IMR-90 (cell line): ENCODE measurements around the gene LCN2. TPM values are rescaled to one million over a fixed set of nuclear protein-coding genes. Genes with fewer than 3 reads are reported as not detected.

ENCODE experiments used
- ATAC-seq: fragments of 200-7000 bp; cut with Tn5 transposase; 2 replicates; pipeline ENCODE4 v1.9.1; 2020; ENCODE audit warnings: low read depth, mild to moderate bottlenecking, moderate library complexity
- BruUV-seq: library from RNA; stranded (reverse); fragments of 400-500 nt; replicated peaks from 2 replicates; lab custom pipeline; 2021; lab: Mats Ljungman, UMichigan
- CTCF ChIA-PET: fragments of 300-600 bp; formaldehyde crosslinking; extraction: SDS; loops from one replicate; lab custom pipeline; 2021; ENCODE audit warnings: antibody characterized with exemption; lab: Yijun Ruan, JAX
- POLR2A ChIA-PET: fragments of 300-600 bp; sonication (Branson Sonifier 250); formaldehyde crosslinking; loops from one replicate; lab custom pipeline; 2022; ENCODE audit warnings: antibody characterized with exemption; ENCODE audit not compliant: unreplicated experiment; lab: Charles Lee
- DNase-seq: peaks from one replicate; pipeline ENCODE4 v3.0.0; 2013
- H2AFZ ChIP-seq: replicated peaks from 2 replicates; pipeline ENCODE3; 2013; ENCODE audit warnings: low read length, mild to moderate bottlenecking; ENCODE audit not compliant: poor library complexity
- H2AK5ac ChIP-seq: 2 replicates; pipeline ENCODE4 v1.6.1; 2013; ENCODE audit warnings: low read depth, low read length, inconsistent platforms
- H2AK9ac ChIP-seq: replicated peaks from 2 replicates; pipeline ENCODE3; 2013; ENCODE audit warnings: mild to moderate bottlenecking, low read depth, low read length, moderate library complexity; ENCODE audit not compliant: poor library complexity
- H2BK120ac ChIP-seq: 2 replicates; pipeline ENCODE4 v1.6.1; 2013; ENCODE audit warnings: low read depth, low read length, inconsistent platforms
- H2BK15ac ChIP-seq: 3 replicates; pipeline ENCODE4 v1.6.1; 2013; ENCODE audit warnings: low read depth, low read length, inconsistent platforms
- H2BK20ac ChIP-seq: 2 replicates; pipeline ENCODE4 v1.6.1; 2013; ENCODE audit warnings: low read depth, mild to moderate bottlenecking, inconsistent platforms, low read length, moderate library complexity
- H2BK5ac ChIP-seq: 2 replicates; pipeline ENCODE4 v1.6.1; 2013; ENCODE audit warnings: mild to moderate bottlenecking, low read depth, low read length, inconsistent platforms; ENCODE audit not compliant: poor library complexity, severe bottlenecking
- H3K14ac ChIP-seq: replicated peaks from 2 replicates; pipeline ENCODE4 v1.6.1; 2013; ENCODE audit warnings: low read depth, low read length, inconsistent platforms
- H3K18ac ChIP-seq: 2 replicates; pipeline ENCODE4 v1.6.1; 2013; ENCODE audit warnings: low read depth, low read length, control low read depth
- H3K23ac ChIP-seq: 2 replicates; pipeline ENCODE4 v1.6.1; 2013; ENCODE audit warnings: low read depth, low read length, inconsistent platforms
- H3K27ac ChIP-seq: 2 replicates; pipeline ENCODE4 v1.5.1; 2013; ENCODE audit warnings: mild to moderate bottlenecking, control low read depth, low read length; ENCODE audit not compliant: insufficient read depth
- H3K27me3 ChIP-seq: 2 replicates; pipeline ENCODE4 v1.6.1; 2013; ENCODE audit warnings: low read length; ENCODE audit not compliant: control insufficient read depth, insufficient read depth
- H3K36me3 ChIP-seq: 2 replicates; pipeline ENCODE4 v1.6.1; 2013; ENCODE audit warnings: low read length, mixed read lengths; ENCODE audit not compliant: control insufficient read depth, insufficient read depth
- H3K4ac ChIP-seq: 2 replicates; pipeline ENCODE4 v1.6.1; 2013; ENCODE audit warnings: low read depth, low read length, inconsistent platforms
- H3K4me1 ChIP-seq: 2 replicates; pipeline ENCODE4 v1.6.1; 2013; ENCODE audit warnings: low read length, mixed read lengths; ENCODE audit not compliant: control insufficient read depth, insufficient read depth
- H3K4me2 ChIP-seq: 2 replicates; pipeline ENCODE4 v1.6.1; 2013; ENCODE audit warnings: low read depth, mild to moderate bottlenecking, control low read depth, low read length, moderate library complexity
- H3K4me3 ChIP-seq: 2 replicates; pipeline ENCODE4 v1.5.1; 2013; ENCODE audit warnings: low read depth, mild to moderate bottlenecking, control low read depth, low read length, moderate library complexity; ENCODE audit not compliant: insufficient read depth
- H3K56ac ChIP-seq: 2 replicates; pipeline ENCODE4 v1.6.1; 2013; ENCODE audit warnings: low read length, inconsistent platforms; ENCODE audit not compliant: insufficient read depth; ENCODE audit errors: extremely low read depth
- H3K79me1 ChIP-seq, 2 experiments: 2 replicates each; pipeline ENCODE4 v1.6.1; 2013; ENCODE audit warnings: low read length in 2 of 2, inconsistent platforms in 1 of 2, low read depth in 1 of 2
- H3K9ac ChIP-seq: 2 replicates; pipeline ENCODE4 v1.6.1; 2013; ENCODE audit warnings: low read depth, low read length, control low read depth
- H3K9me1 ChIP-seq: 2 replicates; pipeline ENCODE4 v1.6.1; 2013; ENCODE audit warnings: low read length, inconsistent platforms; ENCODE audit not compliant: insufficient read depth
- H3K9me3 ChIP-seq: 2 replicates; pipeline ENCODE4 v1.6.1; 2013; ENCODE audit warnings: low read length; ENCODE audit not compliant: control insufficient read depth, insufficient read depth
- H4K20me1 ChIP-seq: 2 replicates; pipeline ENCODE4 v1.6.1; 2013; ENCODE audit warnings: low read length, inconsistent platforms; ENCODE audit not compliant: insufficient read depth
- H4K5ac ChIP-seq: 2 replicates; pipeline ENCODE4 v1.6.1; 2013; ENCODE audit warnings: mild to moderate bottlenecking, low read depth, low read length, control low read depth
- H4K8ac ChIP-seq, 2 experiments: 2 replicates each; pipeline ENCODE4 v1.6.1; 2013; ENCODE audit warnings: low read depth in 2 of 2, low read length in 2 of 2, control low read depth in 1 of 2, inconsistent platforms in 1 of 2
- H4K91ac ChIP-seq: 2 replicates; pipeline ENCODE4 v1.6.1; 2013; ENCODE audit warnings: low read depth, low read length, inconsistent platforms; ENCODE audit not compliant: insufficient read depth
- CEBPB ChIP-seq: IDR thresholded peaks from 2 replicates; pipeline ENCODE4 v1.6.1; 2012; ENCODE audit warnings: low read depth, low read length, improper control_type of control experiment
- CTCF ChIP-seq: conservative IDR thresholded peaks from 2 replicates; pipeline ENCODE4 v1.5.1; 2012; ENCODE audit warnings: mild to moderate bottlenecking, low read depth, low read length, improper control_type of control experiment
- FOS ChIP-seq: fragments of 150-350 bp; IDR thresholded peaks from 2 replicates; pipeline ENCODE4 v1.6.1; 2016; ENCODE audit warnings: low read depth, low read length
- MAZ ChIP-seq: IDR thresholded peaks from 2 replicates; pipeline ENCODE4 v1.6.1; 2012; ENCODE audit warnings: low read depth, mild to moderate bottlenecking, low read length, improper control_type of control experiment, moderate library complexity, borderline replicate concordance
- MXI1 ChIP-seq: IDR thresholded peaks from 2 replicates; pipeline ENCODE4 v1.6.1; 2012; ENCODE audit warnings: low read depth, mild to moderate bottlenecking, low read length, moderate library complexity, borderline replicate concordance
- RFX5 ChIP-seq: IDR thresholded peaks from 2 replicates; pipeline ENCODE4 v1.8.0; 2012; ENCODE audit warnings: low read depth, mild to moderate bottlenecking, low read length, moderate library complexity
- SMC3 ChIP-seq: fragments of 150-350 bp; IDR thresholded peaks from 2 replicates; pipeline ENCODE4 v1.6.1; 2016; ENCODE audit warnings: low read depth, mild to moderate bottlenecking, antibody characterized with exemption, low read length, moderate library complexity
- WGBS, 2 experiments: methylation state at CpG; one replicate each; pipeline versions ENCODE4 v1.1.5 to v1.1.7; 2013; ENCODE audit warnings: missing lambda C conversion rate in 2 of 2; ENCODE audit not compliant: insufficient read length in 1 of 2; ENCODE audit errors: extremely low coverage in 2 of 2; 5-methylcytosine and 5-hydroxymethylcytosine counted together
- dilution Hi-C: fragments of 300-500 bp; cut with HindIII; formaldehyde crosslinking; loops from one replicate; pipeline ENCODE4 v1.14.3; 2018; ENCODE audit warnings: low sequenced_read_pairs; ENCODE audit not compliant: unreplicated experiment
- in situ Hi-C: fragments of 300-500 bp; cut with MboI; formaldehyde crosslinking; loops from 3 replicates; pipeline ENCODE4 v1.14.3; 2019; ENCODE audit warnings: low sequenced_read_pairs, inconsistent platforms, mixed read lengths
- intact Hi-C: fragments of 100-400 bp; cut with micrococcal nuclease; formaldehyde crosslinking; loops from 2 replicates; pipeline ENCODE4 v1.10.0; 2022
- polyA plus RNA-seq, 3 experiments: library from polyadenylated mRNA; depleted of rRNA; stranded (reverse); fragments of >200 nt; gene quantifications; 2 replicates each; pipeline ENCODE4 v1.2.3, GENCODE V29; 2012; ENCODE audit warnings: low replicate concordance in 1 of 3
- total RNA-seq: library from RNA; depleted of rRNA; stranded (reverse); fragments of >200 nt; gene quantifications from 2 replicates; pipeline ENCODE4 v1.2.3, GENCODE V29; 2012

LCN2 gene
- total and polyA plus RNA-seq, 2 of the 4 experiments (the other 2 are of a cell fraction) = not detected

- no peak for TF ChIP-seq MXI1
- TF ChIP-seq MAZ = no peak
- 0 out of 2 replicates have a peak, but pooled peaks have one; percentile 17 for TF ChIP-seq FOS
Measured at GRCh38 chr9:128136816-128137793, 12.1 kb upstream of the LCN2 start (continued).

GRCh38 chr9:128138001-128138400, 11.3 kb upstream of the LCN2 start:
- H3K4me2 ChIP-seq = no peak overlapping the region
- H3K9ac ChIP-seq = no peak overlapping the region
- H3K4me3 ChIP-seq = no peak overlapping the region
- 0 out of 2 replicates have a peak, but pooled peaks cover 4% of the 10 kb centered on the region for H4K20me1 ChIP-seq
- H3K4me1 ChIP-seq = peaks cover 6% of the 10 kb centered on the region
- no peak overlapping the region for H2BK120ac ChIP-seq
- H3K36me3 ChIP-seq = no peaks in the 10 kb centered on the region
- no peak overlapping the region for H2BK20ac ChIP-seq
- H3K18ac ChIP-seq = no peak overlapping the region
- no peak for DNase-seq
- no peak overlapping the region for H3K14ac ChIP-seq
- intact Hi-C loops (no loop called here), in situ Hi-C loops (no loop called here), dilution Hi-C loops (no loop called here)
- CTCF ChIA-PET = no interaction called here
- TF ChIP-seq CEBPB = no peak
- no peak for TF ChIP-seq RFX5
- no peak for TF ChIP-seq CTCF
- TF ChIP-seq MXI1 = no peak
- no peak for TF ChIP-seq SMC3
- no peak overlapping the region for H3K27ac ChIP-seq
- peaks cover 8% of the 10 kb centered on the region for H3K9me1 ChIP-seq
- no peak overlapping the region for H3K4ac ChIP-seq
- H3K9me3 ChIP-seq = no peaks in the 10 kb centered on the region; the same call in 1 of the 2 replicates
- H4K8ac ChIP-seq = no peak overlapping the region
- no CpG with 5 or more reads among the region's 3 CpGs for WGBS, 2 experiments
- H3K56ac ChIP-seq = no peak overlapping the region
- POLR2A ChIA-PET = no interaction called here
- H2AK5ac ChIP-seq = no peak overlapping the region; the same call in 1 of the 2 replicates
- no peak overlapping the region for H2BK15ac ChIP-seq
- BruUV-seq = no TSS peak
- H4K91ac ChIP-seq = no peak overlapping the region
- no peak overlapping the region for H4K5ac ChIP-seq
- H2BK5ac ChIP-seq = no peak overlapping the region
- H3K27me3 ChIP-seq = peaks cover 10% of the 10 kb centered on the region
- no peak overlapping the region for H3K23ac ChIP-seq
- ATAC-seq = no peak
- no peaks in the 10 kb centered on the region for H3K79me1 ChIP-seq
- no peak overlapping the region for H2AFZ ChIP-seq
- no peak overlapping the region for H2AK9ac ChIP-seq
